Hepatocyte (in vitro differentiated cells): Measurements from ENCODE around the gene FFAR2. TPM values are rescaled to one million over a fixed set of nuclear protein-coding genes. Genes with fewer than 3 reads are reported as not detected.

Experiments
- DNase-seq: peaks from one replicate; pipeline ENCODE4 v3.0.0-alpha.2; 2016; ENCODE audit warnings: low spot score
- H2AFZ ChIP-seq: fragments of 200-600 bp; sonication (generic); 2 replicates; pipeline ENCODE4 v1.6.0; 2016; ENCODE audit warnings: antibody characterized with exemption, mild to moderate bottlenecking
- H3K27ac ChIP-seq: fragments of 200-600 bp; sonication (generic); 2 replicates; pipeline ENCODE4 v1.5.1; 2016; ENCODE audit warnings: mild to moderate bottlenecking
- H3K27me3 ChIP-seq: fragments of 200-600 bp; sonication (generic); 2 replicates; pipeline ENCODE4 v1.6.1; 2016
- H3K36me3 ChIP-seq: fragments of 200-600 bp; sonication (generic); replicated peaks from 2 replicates; pipeline ENCODE4 v1.5.1; 2016; ENCODE audit warnings: low read depth; ENCODE audit not compliant: insufficient read depth
- H3K4me1 ChIP-seq: fragments of 200-600 bp; sonication (generic); 2 replicates; pipeline ENCODE4 v1.5.1; 2016; ENCODE audit warnings: mild to moderate bottlenecking, moderate library complexity; ENCODE audit not compliant: insufficient read depth
- H3K4me2 ChIP-seq: fragments of 200-600 bp; sonication (generic); 2 replicates; pipeline ENCODE4 v1.6.0; 2016
- H3K4me3 ChIP-seq: fragments of 200-600 bp; sonication (generic); 2 replicates; pipeline ENCODE4 v1.5.1; 2016; ENCODE audit warnings: mild to moderate bottlenecking
- H3K79me2 ChIP-seq: fragments of 200-600 bp; sonication (generic); 2 replicates; pipeline ENCODE4 v1.6.0; 2017; ENCODE audit warnings: mild to moderate bottlenecking
- H3K9me2 ChIP-seq: fragments of 200-600 bp; sonication (generic); replicated peaks from 2 replicates; pipeline ENCODE4 v1.6.0; 2017; ENCODE audit warnings: mild to moderate bottlenecking; ENCODE audit not compliant: insufficient read depth
- H3K9me3 ChIP-seq: fragments of 200-600 bp; sonication (generic); 2 replicates; pipeline ENCODE4 v1.5.1; 2016; ENCODE audit warnings: low read depth, mild to moderate bottlenecking
- H4K20me1 ChIP-seq: fragments of 200-600 bp; sonication (generic); 2 replicates; pipeline ENCODE4 v1.6.0; 2016; ENCODE audit warnings: mild to moderate bottlenecking; ENCODE audit not compliant: insufficient read depth, poor library complexity, severe bottlenecking
- EZH2 ChIP-seq: fragments of 200-600 bp; sonication (generic); IDR thresholded peaks from 2 replicates; pipeline ENCODE4 v1.6.1; 2016; ENCODE audit warnings: antibody characterized with exemption, mild to moderate bottlenecking, borderline replicate concordance
- EZH2phosphoT487 ChIP-seq: fragments of 200-600 bp; sonication (generic); IDR thresholded peaks from one replicate; pipeline ENCODE4 v1.6.1; 2018; ENCODE audit warnings: antibody characterized with exemption, mild to moderate bottlenecking, low read depth, moderate library complexity; ENCODE audit not compliant: unreplicated experiment, severe bottlenecking
- WGBS: methylation state at CpG from one replicate; pipeline ENCODE4 v1.1.6; 2016; ENCODE audit warnings: low lambda C conversion rate; ENCODE audit errors: missing lambda C conversion rate; 5-methylcytosine and 5-hydroxymethylcytosine counted together
- polyA plus RNA-seq: library from polyadenylated mRNA; unstranded; fragments of >200 nt; fragmentation: Nextera tagmentation; extraction: Ambion mirVana; gene quantifications from 2 replicates; pipeline ENCODE4 v1.2.1, GENCODE V29; 2016
- total RNA-seq: library from RNA; depleted of rRNA; stranded (reverse); fragments of >200 nt; gene quantifications from 2 replicates; pipeline ENCODE4 v1.2.3, GENCODE V29; 2014
- TF ChIP-seq, protein P1 (sequence below): fragments of 200-600 bp; sonication (generic); IDR thresholded peaks from 2 replicates; pipeline ENCODE4 v1.5.1; 2016; ENCODE audit warnings: antibody characterized with exemption, mild to moderate bottlenecking; ENCODE audit not compliant: poor library complexity

Gene FFAR2
- total RNA-seq = 0.16 and 0.20 TPM in 2 replicates
- 0.64 TPM in 1 of 2 replicates, not detected in the other for polyA plus RNA-seq

DNA sequence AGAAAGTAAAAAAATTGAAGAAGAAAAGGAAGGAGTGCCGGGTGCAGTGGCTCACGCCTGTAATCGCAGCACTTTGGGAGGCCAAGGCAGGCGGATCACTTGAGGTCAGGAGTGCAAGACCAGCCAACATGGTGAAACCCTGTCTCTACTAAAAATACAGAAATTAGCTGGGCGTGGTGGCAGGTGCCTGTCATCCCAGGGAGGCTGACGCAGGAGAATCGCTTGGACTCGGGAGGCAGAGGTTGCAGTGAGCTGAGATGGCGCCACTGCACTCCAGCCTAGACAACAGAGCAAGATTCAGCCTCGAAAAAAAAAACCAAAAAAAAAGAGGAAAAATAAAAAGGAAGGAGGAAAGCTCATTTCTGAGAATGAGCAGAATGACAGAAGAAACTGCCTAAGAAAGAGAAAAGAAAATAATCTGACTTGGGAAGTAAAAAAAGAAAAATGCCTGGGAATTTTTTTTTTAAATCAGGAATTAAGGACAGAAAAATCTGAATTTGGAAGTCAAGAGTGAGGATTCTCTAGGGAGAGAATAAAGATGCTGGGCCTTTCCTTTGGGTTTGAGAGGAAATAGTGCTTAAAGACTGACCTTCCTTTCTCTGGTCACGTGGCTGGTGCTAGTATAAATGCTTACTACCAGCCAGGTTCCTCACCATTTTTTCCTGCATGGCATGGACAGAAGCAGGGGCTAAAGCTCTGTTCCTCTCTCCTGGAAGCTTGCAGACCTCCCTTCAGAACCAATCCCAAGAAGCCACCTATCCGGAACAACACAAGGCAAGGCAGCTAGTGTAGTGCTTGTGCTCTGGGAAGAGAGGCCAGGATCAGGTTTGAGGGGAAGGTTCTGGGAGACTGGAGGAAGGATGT lies at the start of gene FFAR2:
FFAR2 (plus strand) TSS at position 652 of the 864 bp plus-strand sequence. CDS start 1,458 bp downstream, outside the sequence.
- H3K4me2 ChIP-seq = no peak within 1 kb of the TSS
- no peaks in the 10 kb centered on the region for H4K20me1 ChIP-seq
- H3K4me3 ChIP-seq = no peak within 1 kb of the TSS
- H3K9me2 ChIP-seq = no peaks in the 10 kb centered on the region
- H2AFZ ChIP-seq = no peak within 1 kb of the TSS
- no peaks in the 10 kb centered on the region for H3K79me2 ChIP-seq
- H3K27ac ChIP-seq = peak within 1 kb of the TSS; percentile 28
- WGBS = 91% methylated on average over 12 of the region's 12 CpGs
- H3K27me3 ChIP-seq = no peaks in the 10 kb centered on the region
- H3K4me1 ChIP-seq = no peaks in the 10 kb centered on the region
- no peak for TF ChIP-seq EZH2
- TF ChIP-seq EZH2phosphoT487 = no peak
- TF ChIP-seq, protein P1, sequence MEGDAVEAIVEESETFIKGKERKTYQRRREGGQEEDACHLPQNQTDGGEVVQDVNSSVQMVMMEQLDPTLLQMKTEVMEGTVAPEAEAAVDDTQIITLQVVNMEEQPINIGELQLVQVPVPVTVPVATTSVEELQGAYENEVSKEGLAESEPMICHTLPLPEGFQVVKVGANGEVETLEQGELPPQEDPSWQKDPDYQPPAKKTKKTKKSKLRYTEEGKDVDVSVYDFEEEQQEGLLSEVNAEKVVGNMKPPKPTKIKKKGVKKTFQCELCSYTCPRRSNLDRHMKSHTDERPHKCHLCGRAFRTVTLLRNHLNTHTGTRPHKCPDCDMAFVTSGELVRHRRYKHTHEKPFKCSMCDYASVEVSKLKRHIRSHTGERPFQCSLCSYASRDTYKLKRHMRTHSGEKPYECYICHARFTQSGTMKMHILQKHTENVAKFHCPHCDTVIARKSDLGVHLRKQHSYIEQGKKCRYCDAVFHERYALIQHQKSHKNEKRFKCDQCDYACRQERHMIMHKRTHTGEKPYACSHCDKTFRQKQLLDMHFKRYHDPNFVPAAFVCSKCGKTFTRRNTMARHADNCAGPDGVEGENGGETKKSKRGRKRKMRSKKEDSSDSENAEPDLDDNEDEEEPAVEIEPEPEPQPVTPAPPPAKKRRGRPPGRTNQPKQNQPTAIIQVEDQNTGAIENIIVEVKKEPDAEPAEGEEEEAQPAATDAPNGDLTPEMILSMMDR = no peak
- H3K36me3 ChIP-seq = no peaks in the 10 kb centered on the region
- no peak for DNase-seq
- no peaks in the 10 kb centered on the region for H3K9me3 ChIP-seq

DNA sequence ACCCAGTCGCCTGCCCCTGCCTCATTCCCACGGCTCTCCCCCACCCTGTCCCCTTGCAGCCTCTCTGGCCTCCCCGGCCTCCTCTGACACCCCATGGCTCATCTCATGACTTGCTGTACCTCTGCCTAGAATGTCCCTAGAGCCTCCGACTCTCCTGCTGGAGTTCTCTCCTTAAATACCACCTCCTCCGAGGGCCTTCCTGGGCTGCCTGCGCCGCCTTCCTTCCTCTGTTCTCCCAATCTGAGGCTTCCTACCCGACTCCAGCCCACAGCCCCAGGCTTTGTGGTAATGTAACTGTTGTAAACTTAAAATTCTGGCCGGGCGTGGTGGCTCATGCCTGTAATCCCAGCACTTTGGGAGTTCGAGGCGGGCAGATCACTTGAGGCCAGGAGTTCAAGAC lies 49.5 kb upstream of the FFAR2 start:
- H3K4me3 ChIP-seq = no peak overlapping the region
- no peaks in the 10 kb centered on the region for H3K4me1 ChIP-seq
- TF ChIP-seq EZH2phosphoT487 = no peak
- TF ChIP-seq, protein P1 = no peak
- TF ChIP-seq EZH2 = no peak
- no peak overlapping the region for H3K4me2 ChIP-seq
- DNase-seq = no peak
- no peak overlapping the region for H2AFZ ChIP-seq
- 92% methylated on average over 11 of the region's 12 CpGs for WGBS
- no peak overlapping the region for H3K27ac ChIP-seq
- no peaks in the 10 kb centered on the region for H3K79me2 ChIP-seq
- H4K20me1 ChIP-seq = no peaks in the 10 kb centered on the region
- H3K9me2 ChIP-seq = no peaks in the 10 kb centered on the region
- H3K9me3 ChIP-seq = no peaks in the 10 kb centered on the region
- no peaks in the 10 kb centered on the region for H3K27me3 ChIP-seq
- H3K36me3 ChIP-seq = no peaks in the 10 kb centered on the region

DNA sequence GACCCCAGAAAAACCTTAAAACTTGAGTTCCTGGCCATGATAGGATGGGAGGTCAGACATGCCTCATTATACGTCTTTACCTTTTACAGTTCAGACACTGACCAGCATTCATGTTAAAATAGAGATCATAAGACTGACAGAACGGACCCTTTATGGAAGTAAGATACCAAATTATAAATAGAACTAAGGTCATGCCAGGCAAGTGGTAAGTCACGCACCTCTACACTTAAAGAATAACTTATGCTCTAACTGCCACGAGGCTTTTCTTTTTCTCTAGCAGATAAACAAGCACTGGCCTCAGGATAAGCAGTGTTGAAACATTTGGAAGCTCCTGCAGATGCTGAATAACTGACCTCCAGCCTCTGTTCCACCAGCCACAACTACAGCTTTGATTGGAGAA lies 48.8 kb upstream of the FFAR2 start:
- no peaks in the 10 kb centered on the region for H3K27me3 ChIP-seq
- 83% methylated on average over 4 of the region's 4 CpGs for WGBS
- no peak for DNase-seq
- H4K20me1 ChIP-seq = no peaks in the 10 kb centered on the region
- H3K4me3 ChIP-seq = no peak overlapping the region
- no peak overlapping the region for H3K4me2 ChIP-seq
- H3K27ac ChIP-seq = no peak overlapping the region
- no peaks in the 10 kb centered on the region for H3K36me3 ChIP-seq
- no peaks in the 10 kb centered on the region for H3K9me2 ChIP-seq
- H2AFZ ChIP-seq = no peak overlapping the region
- H3K4me1 ChIP-seq = no peaks in the 10 kb centered on the region
- TF ChIP-seq EZH2 (no peak), EZH2phosphoT487 (no peak)
- TF ChIP-seq, protein P1 = no peak
- no peaks in the 10 kb centered on the region for H3K9me3 ChIP-seq
- H3K79me2 ChIP-seq = no peaks in the 10 kb centered on the region
